ENCODE results near the gene TKTL1.

- TF ChIP-seq, protein P1, sequence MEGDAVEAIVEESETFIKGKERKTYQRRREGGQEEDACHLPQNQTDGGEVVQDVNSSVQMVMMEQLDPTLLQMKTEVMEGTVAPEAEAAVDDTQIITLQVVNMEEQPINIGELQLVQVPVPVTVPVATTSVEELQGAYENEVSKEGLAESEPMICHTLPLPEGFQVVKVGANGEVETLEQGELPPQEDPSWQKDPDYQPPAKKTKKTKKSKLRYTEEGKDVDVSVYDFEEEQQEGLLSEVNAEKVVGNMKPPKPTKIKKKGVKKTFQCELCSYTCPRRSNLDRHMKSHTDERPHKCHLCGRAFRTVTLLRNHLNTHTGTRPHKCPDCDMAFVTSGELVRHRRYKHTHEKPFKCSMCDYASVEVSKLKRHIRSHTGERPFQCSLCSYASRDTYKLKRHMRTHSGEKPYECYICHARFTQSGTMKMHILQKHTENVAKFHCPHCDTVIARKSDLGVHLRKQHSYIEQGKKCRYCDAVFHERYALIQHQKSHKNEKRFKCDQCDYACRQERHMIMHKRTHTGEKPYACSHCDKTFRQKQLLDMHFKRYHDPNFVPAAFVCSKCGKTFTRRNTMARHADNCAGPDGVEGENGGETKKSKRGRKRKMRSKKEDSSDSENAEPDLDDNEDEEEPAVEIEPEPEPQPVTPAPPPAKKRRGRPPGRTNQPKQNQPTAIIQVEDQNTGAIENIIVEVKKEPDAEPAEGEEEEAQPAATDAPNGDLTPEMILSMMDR (IDR thresholded peaks at IDR 0.05), result no peak
- no peak for TF ChIP-seq POLR2A (IDR thresholded peaks at IDR 0.05)
Measured at GRCh38 chrX:154349359-154349935, 53.9 kb downstream of the TKTL1 start.

All from testis (tissue), 2 donors.